ENCODE measurements around the gene FYN. TPM values are rescaled to one million over a fixed set of nuclear protein-coding genes. Genes with fewer than 3 reads are reported as not detected.

Gene FYN
- total and polyA plus RNA-seq, 9 of the 15 experiments (the other 6 are each of a cell fraction or from before 2014, with no cell fraction given): 2.9 to 22.1 (median 11.4) TPM

- H4K20me1 ChIP-seq (replicated peaks; ENCODE audit: control insufficient read depth, insufficient read depth, low read length): no peaks in the 10 kb centered on the region
- intact Hi-C loops (cut with micrococcal nuclease): no loop called here
- no peak overlapping the region for H3K9ac ChIP-seq (ENCODE audit: insufficient read depth in 1 of 2, low read depth in 2 of 2, low read length in 2 of 2)
- H3K4me3 ChIP-seq: no peak overlapping the region
- FAIRE-seq (no peak), ATAC-seq (peak; percentile 29; the same call in 1 of the 3 replicates), DNase-seq (ENCODE audit: extremely low read depth in 1 of 4, low spot score in 3 of 4) (no peak)
- TF ChIP-seq EGR1 (conservative IDR thresholded peaks at IDR 0.05) (no peak), CREB1 (IDR thresholded peaks at IDR 0.05) (no peak), CREB1 (CRISPR knock-in tag; IDR thresholded peaks at IDR 0.05) (no peak), ZNF696 (CRISPR knock-in tag; conservative IDR thresholded peaks at IDR 0.05) (no peak)
- POLR2A ChIA-PET: no interaction called here
- CTCF ChIA-PET (ENCODE audit: low intra/inter-chr PET ratio): no interaction called here
- no peaks in the 10 kb centered on the region for H3K4me1 ChIP-seq (replicated peaks in 1 of 2; ENCODE audit: control insufficient read depth in 2 of 2, insufficient read depth in 2 of 2, low read length in 2 of 2)
- H3K9me3 ChIP-seq (replicated peaks; ENCODE audit: control insufficient read depth, insufficient read depth, low read depth, low read length): no peaks in the 10 kb centered on the region
- BruUV-seq (replicated peaks): no TSS peak
- H3K36me3 ChIP-seq (ENCODE audit: control insufficient read depth, insufficient read depth, low read length): no peaks in the 10 kb centered on the region
- no peak overlapping the region for H3K4me2 ChIP-seq (ENCODE audit: insufficient read depth, low read length)
- in situ Hi-C loops (cut with MboI): no loop called here
- no peaks in the 10 kb centered on the region for H3K9me1 ChIP-seq (ENCODE audit: control insufficient read depth, insufficient read depth, low read length)
- no peak overlapping the region for H3K27ac ChIP-seq (ENCODE audit: extremely low read depth, low read depth, low read length)
- no peak overlapping the region for H2AFZ ChIP-seq (ENCODE audit: low read depth, low read length)
- H3K27me3 ChIP-seq (ENCODE audit: control insufficient read depth in 2 of 2, insufficient read depth in 2 of 2, low read length in 2 of 2): peaks cover 0 to 6% of the 10 kb centered on the region in 2 experiments; a peak in 2 of 5 replicates
- no peaks in the 10 kb centered on the region for H3K79me2 ChIP-seq (ENCODE audit: control insufficient read depth, insufficient read depth, low read length)
- 15% methylated on average over 12 of the region's 13 CpGs for WGBS (ENCODE audit: insufficient coverage, low coverage, missing lambda C conversion rate)
Measured at GRCh38 chr6:111764238-111765175, 108.7 kb downstream of the FYN start.

GRCh38 chr6:111763381-111763780 is 109.9 kb downstream of the FYN start:
- Histone ChIP-seq H3K27me3 (ENCODE audit: control insufficient read depth in 2 of 2, insufficient read depth in 2 of 2, low read length in 2 of 2) (peaks cover 0 to 17% of the 10 kb centered on the region in 2 experiments; a peak in 2 of 5 replicates), H3K9ac (ENCODE audit: insufficient read depth in 1 of 2, low read depth in 2 of 2, low read length in 2 of 2) (no peak overlapping the region), H3K27ac (ENCODE audit: extremely low read depth, low read depth, low read length) (no peak overlapping the region), H3K4me2 (ENCODE audit: insufficient read depth, low read length) (no peak overlapping the region), H3K36me3 (ENCODE audit: control insufficient read depth, insufficient read depth, low read length) (no peaks in the 10 kb centered on the region), H3K9me1 (ENCODE audit: control insufficient read depth, insufficient read depth, low read length) (no peaks in the 10 kb centered on the region), H2AFZ (ENCODE audit: low read depth, low read length) (no peak overlapping the region), H3K79me2 (ENCODE audit: control insufficient read depth, insufficient read depth, low read length) (no peaks in the 10 kb centered on the region), H3K4me1 (replicated peaks in 1 of 2; ENCODE audit: control insufficient read depth in 2 of 2, insufficient read depth in 2 of 2, low read length in 2 of 2) (no peaks in the 10 kb centered on the region), H4K20me1 (replicated peaks; ENCODE audit: control insufficient read depth, insufficient read depth, low read length) (no peaks in the 10 kb centered on the region), H3K9me3 (replicated peaks; ENCODE audit: control insufficient read depth, insufficient read depth, low read depth, low read length) (no peaks in the 10 kb centered on the region), H3K4me3 (no peak overlapping the region)
- ChIA-PET CTCF (ENCODE audit: low intra/inter-chr PET ratio) (no interaction called here), POLR2A (interaction anchor here (1.1 to 1.7 kb wide), 2 partner anchors 10 to 14 kb away, joined by 5 to 6 read pairs; no protein-coding TSS in a partner anchor)
- DNase-seq (ENCODE audit: extremely low read depth in 1 of 4, low spot score in 3 of 4) (no peak), FAIRE-seq (no peak), ATAC-seq (no peak)
- intact Hi-C loops (cut with micrococcal nuclease) (no loop called here), in situ Hi-C loops (cut with MboI) (no loop called here)
- WGBS (ENCODE audit: insufficient coverage, low coverage, missing lambda C conversion rate): 39% methylated on average over 2 of the region's 2 CpGs
- TF ChIP-seq ZNF184 (CRISPR knock-in tag; IDR thresholded peaks at IDR 0.05) (no peak), ZKSCAN1 (IDR thresholded peaks at IDR 0.05; ENCODE audit: low read depth, low read length) (no peak), ZNF277 (CRISPR knock-in tag; IDR thresholded peaks at IDR 0.05; ENCODE audit: borderline replicate concordance) (no peak)
- no TSS peak for BruUV-seq (replicated peaks)

Data from K562 (cell line).